Measurements from ENCODE around the gene TMEM191B.
"Not testable (repeated sequence)": the region's sequence is repeated elsewhere in the genome, so short reads cannot be mapped to it uniquely, and the experiment has no call there.

The TMEM191B gene

GRCh38 chr22:18527752-18528596 is at the start of gene TMEM191B:
TMEM191B (plus strand) TSS chr22:18527802; CDS start chr22:18527981, 179 bp downstream.
- not testable (repeated sequence) for DNase-seq

- not testable (repeated sequence) for DNase-seq
Measured at GRCh38 chr22:18496227-18496626, 31.4 kb upstream of the TMEM191B start.

GRCh38 chr22:18511327-18511726 is 16.3 kb upstream of the TMEM191B start:
- not testable (repeated sequence) for DNase-seq

- DNase-seq, result not testable (repeated sequence)
Measured at GRCh38 chr22:18512378-18512777, 15.2 kb upstream of the TMEM191B start.

GRCh38 chr22:18513454-18513853 is 14.1 kb upstream of the TMEM191B start:
- not testable (repeated sequence) for DNase-seq

- not testable (repeated sequence) for DNase-seq
Measured at GRCh38 chr22:18518061-18518460, 9.5 kb upstream of the TMEM191B start, which contains the start of gene GGTLC3. GGTLC3 (minus strand) TSS chr22:18518161; CDS start chr22:18517897, 264 bp downstream.

- not testable (repeated sequence) for DNase-seq
Measured at GRCh38 chr22:18522762-18523161, 4.8 kb upstream of the TMEM191B start.

GRCh38 chr22:18523328-18523727 is 4.3 kb upstream of the TMEM191B start:
- DNase-seq, result not testable (repeated sequence)

GRCh38 chr22:18528597-18529415 is 1.2 kb downstream of the TMEM191B start:
- peak; percentile 83 for DNase-seq

GRCh38 chr22:18529416-18530145 is 2.0 kb downstream of the TMEM191B start:
- not testable (repeated sequence) for DNase-seq

GRCh38 chr22:18533633-18534032 is 6.0 kb downstream of the TMEM191B start:
- DNase-seq, result not testable (repeated sequence)

GRCh38 chr22:18534315-18534714 is 6.7 kb downstream of the TMEM191B start:
- DNase-seq, result not testable (repeated sequence)

GRCh38 chr22:18539994-18540393 is 12.4 kb downstream of the TMEM191B start:
- not testable (repeated sequence) for DNase-seq

GRCh38 chr22:18543400-18543799 is 15.8 kb downstream of the TMEM191B start:
- not testable (repeated sequence) for DNase-seq

- DNase-seq, result not testable (repeated sequence)
Measured at GRCh38 chr22:18544615-18545014, 17.0 kb downstream of the TMEM191B start.

- not testable (repeated sequence) for DNase-seq
Measured at GRCh38 chr22:18549458-18550179, 22.0 kb downstream of the TMEM191B start.

GRCh38 chr22:18551046-18551445 is 23.4 kb downstream of the TMEM191B start:
- DNase-seq, result not testable (repeated sequence)

- not testable (repeated sequence) for DNase-seq
Measured at GRCh38 chr22:18552839-18553597, 25.4 kb downstream of the TMEM191B start.

GRCh38 chr22:18554280-18555256 is 27.0 kb downstream of the TMEM191B start:
- not testable (repeated sequence) for DNase-seq

GRCh38 chr22:18558516-18558915 is 30.9 kb downstream of the TMEM191B start:
- not testable (repeated sequence) for DNase-seq

Data from CD4-positive, alpha-beta T cell treated with Interleukin-12 subunit alpha and Interleukin-12 subunit beta, for 1 hour (primary cell).